ENCODE measurements around the gene METTL27.

Gene METTL27

DNA sequence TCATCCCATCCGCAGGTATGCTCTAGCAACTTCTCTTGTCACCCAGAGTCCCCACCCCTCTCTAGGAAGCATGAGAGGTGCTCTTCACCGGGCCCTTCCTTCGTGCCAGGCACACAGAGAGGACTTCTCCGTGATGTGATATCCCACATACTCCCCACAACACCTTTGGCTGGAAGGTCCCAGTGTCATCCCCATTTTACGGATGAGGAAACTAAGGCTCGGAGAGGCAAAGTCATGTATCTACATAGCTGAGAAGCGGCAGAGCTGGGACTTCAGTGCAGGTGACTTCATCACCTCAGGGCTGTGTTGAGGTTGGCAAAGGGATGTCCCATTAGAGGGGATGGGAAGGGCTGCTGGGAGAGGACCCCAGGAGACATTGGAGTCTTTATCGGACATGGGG lies 34.0 kb upstream of the METTL27 start:
- Histone ChIP-seq H3K27ac (replicated peaks) (no peak overlapping the region), H3K27me3 (ENCODE audit: insufficient read depth, poor library complexity, severe bottlenecking) (peaks cover 4% of the 10 kb centered on the region), H3K4me3 (replicated peaks; ENCODE audit: insufficient read depth, low read length) (no peak overlapping the region)
- TF ChIP-seq GABPA (IDR thresholded peaks at IDR 0.05; ENCODE audit: low read depth) (no peak), SPI1 (IDR thresholded peaks at IDR 0.05; ENCODE audit: borderline replicate concordance, low read depth) (no peak), POLR2AphosphoS5 (IDR thresholded peaks at IDR 0.05; ENCODE audit: low read depth) (no peak)
- TF ChIP-seq, protein P1, sequence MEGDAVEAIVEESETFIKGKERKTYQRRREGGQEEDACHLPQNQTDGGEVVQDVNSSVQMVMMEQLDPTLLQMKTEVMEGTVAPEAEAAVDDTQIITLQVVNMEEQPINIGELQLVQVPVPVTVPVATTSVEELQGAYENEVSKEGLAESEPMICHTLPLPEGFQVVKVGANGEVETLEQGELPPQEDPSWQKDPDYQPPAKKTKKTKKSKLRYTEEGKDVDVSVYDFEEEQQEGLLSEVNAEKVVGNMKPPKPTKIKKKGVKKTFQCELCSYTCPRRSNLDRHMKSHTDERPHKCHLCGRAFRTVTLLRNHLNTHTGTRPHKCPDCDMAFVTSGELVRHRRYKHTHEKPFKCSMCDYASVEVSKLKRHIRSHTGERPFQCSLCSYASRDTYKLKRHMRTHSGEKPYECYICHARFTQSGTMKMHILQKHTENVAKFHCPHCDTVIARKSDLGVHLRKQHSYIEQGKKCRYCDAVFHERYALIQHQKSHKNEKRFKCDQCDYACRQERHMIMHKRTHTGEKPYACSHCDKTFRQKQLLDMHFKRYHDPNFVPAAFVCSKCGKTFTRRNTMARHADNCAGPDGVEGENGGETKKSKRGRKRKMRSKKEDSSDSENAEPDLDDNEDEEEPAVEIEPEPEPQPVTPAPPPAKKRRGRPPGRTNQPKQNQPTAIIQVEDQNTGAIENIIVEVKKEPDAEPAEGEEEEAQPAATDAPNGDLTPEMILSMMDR (IDR thresholded peaks at IDR 0.05; ENCODE audit: insufficient read depth, low read length): no peak
- TF ChIP-seq, protein P2, sequence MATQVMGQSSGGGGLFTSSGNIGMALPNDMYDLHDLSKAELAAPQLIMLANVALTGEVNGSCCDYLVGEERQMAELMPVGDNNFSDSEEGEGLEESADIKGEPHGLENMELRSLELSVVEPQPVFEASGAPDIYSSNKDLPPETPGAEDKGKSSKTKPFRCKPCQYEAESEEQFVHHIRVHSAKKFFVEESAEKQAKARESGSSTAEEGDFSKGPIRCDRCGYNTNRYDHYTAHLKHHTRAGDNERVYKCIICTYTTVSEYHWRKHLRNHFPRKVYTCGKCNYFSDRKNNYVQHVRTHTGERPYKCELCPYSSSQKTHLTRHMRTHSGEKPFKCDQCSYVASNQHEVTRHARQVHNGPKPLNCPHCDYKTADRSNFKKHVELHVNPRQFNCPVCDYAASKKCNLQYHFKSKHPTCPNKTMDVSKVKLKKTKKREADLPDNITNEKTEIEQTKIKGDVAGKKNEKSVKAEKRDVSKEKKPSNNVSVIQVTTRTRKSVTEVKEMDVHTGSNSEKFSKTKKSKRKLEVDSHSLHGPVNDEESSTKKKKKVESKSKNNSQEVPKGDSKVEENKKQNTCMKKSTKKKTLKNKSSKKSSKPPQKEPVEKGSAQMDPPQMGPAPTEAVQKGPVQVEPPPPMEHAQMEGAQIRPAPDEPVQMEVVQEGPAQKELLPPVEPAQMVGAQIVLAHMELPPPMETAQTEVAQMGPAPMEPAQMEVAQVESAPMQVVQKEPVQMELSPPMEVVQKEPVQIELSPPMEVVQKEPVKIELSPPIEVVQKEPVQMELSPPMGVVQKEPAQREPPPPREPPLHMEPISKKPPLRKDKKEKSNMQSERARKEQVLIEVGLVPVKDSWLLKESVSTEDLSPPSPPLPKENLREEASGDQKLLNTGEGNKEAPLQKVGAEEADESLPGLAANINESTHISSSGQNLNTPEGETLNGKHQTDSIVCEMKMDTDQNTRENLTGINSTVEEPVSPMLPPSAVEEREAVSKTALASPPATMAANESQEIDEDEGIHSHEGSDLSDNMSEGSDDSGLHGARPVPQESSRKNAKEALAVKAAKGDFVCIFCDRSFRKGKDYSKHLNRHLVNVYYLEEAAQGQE (IDR thresholded peaks at IDR 0.05; ENCODE audit: insufficient replicate concordance, low read depth): no peak
- no peak for DNase-seq (ENCODE audit: low read depth in 1 of 2, low spot score in 1 of 2)

DNA sequence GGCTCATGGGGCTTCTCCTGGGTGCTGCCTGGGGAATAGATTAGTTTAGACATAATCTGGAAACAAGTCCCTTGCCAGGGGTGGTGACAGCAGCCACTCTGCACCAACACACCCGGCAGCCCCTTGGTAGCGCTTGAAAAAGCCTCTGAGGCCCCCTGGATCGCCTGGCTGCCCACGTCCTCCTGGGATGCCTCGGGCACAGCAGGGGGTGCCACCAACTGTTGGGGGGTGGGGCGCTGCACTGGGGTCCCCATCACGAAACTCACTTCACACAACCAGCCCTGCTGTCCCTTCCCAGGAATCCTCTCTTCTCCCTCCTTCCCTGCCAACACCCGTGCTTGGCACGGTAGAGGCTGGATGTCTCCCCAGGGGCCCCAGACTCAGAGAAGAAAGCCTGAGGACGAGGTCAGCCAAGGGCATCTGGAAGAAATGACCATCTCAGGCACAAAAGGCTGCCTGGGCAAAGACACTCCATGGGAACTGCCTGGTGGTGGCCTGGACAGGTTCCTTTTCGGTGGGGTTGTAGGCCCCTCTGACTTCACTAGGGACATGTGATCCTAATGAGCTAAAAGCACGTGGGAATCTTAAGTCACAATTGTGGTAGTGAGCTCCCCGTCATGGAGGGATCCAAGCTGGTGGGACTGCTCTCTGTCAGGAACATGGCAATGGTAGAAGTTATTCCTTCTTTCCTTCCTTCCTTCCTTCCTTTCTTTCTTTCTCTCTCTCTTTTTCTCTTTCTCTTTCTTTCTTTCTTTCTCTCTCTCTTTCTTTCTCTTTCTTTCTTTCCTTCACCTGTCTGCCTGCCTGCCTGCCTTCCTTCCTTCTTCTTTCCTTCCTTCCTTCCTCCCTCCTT lies 30.0 kb upstream of the METTL27 start:
- Histone ChIP-seq H3K27ac (replicated peaks) (no peak overlapping the region), H3K27me3 (ENCODE audit: insufficient read depth, poor library complexity, severe bottlenecking) (no peaks in the 10 kb centered on the region), H3K4me3 (replicated peaks; ENCODE audit: insufficient read depth, low read length) (no peak overlapping the region)
- DNase-seq (ENCODE audit: low read depth in 1 of 2, low spot score in 1 of 2): no peak
- TF ChIP-seq POLR2AphosphoS5 (IDR thresholded peaks at IDR 0.05; ENCODE audit: low read depth): no peak
- no peak for TF ChIP-seq GABPA (IDR thresholded peaks at IDR 0.05; ENCODE audit: low read depth)
- no peak for TF ChIP-seq SPI1 (IDR thresholded peaks at IDR 0.05; ENCODE audit: borderline replicate concordance, low read depth)
- TF ChIP-seq, protein P2 (IDR thresholded peaks at IDR 0.05; ENCODE audit: insufficient replicate concordance, low read depth): no peak
- TF ChIP-seq, protein P1 (IDR thresholded peaks at IDR 0.05; ENCODE audit: insufficient read depth, low read length): no peak

DNA sequence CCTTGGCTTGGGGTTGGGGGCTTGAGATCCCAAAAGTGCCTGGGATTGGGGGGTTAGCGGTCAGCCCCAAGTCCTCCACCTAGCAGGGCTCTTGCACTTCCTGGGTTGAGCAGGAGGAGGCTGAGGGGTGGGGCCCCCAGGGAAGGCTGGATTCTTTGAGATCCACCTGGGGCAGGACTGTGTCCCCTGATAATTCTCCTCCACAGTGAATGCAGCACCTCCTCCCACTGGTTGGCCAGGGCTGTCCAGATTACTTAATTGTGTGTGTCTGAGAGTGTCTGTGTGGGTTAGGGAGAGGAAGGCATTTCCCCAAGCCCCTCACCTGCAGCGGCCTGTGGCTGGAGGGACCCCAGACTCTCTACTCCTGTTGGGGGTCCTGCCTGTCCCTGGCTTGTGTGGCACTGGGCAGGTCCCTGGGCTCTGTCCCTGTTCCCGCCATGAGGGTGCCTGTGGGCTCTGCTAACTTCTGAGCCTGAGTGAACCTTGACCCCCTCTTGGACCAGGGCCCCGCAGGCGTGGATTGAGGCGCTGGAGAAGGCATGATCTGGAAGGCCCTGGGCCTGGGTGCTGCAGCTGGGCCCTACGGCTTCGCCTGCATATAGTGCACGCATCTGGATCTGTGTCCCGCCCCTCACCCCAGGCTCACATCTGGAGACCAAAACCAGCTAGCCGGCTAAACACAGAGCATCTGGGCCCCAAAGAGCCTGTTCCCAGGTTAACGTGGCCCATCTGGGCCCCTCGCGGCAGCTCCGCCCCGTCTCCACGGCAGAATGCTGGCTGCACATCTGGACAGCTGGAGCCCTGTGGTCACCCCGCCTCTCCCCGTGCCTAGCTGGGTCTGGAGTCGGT lies 29.1 kb upstream of the METTL27 start:
- Histone ChIP-seq H3K27me3 (ENCODE audit: insufficient read depth, poor library complexity, severe bottlenecking) (no peaks in the 10 kb centered on the region), H3K27ac (replicated peaks) (no peak overlapping the region)

More for the DNA sequence above, 29.1 kb upstream of the METTL27 start:
- TF ChIP-seq, protein P2 (IDR thresholded peaks at IDR 0.05; ENCODE audit: insufficient replicate concordance, low read depth): no peak
- TF ChIP-seq GABPA (IDR thresholded peaks at IDR 0.05; ENCODE audit: low read depth): no peak
- TF ChIP-seq, protein P1 (IDR thresholded peaks at IDR 0.05; ENCODE audit: insufficient read depth, low read length): no peak
- no peak for TF ChIP-seq SPI1 (IDR thresholded peaks at IDR 0.05; ENCODE audit: borderline replicate concordance, low read depth)
- no peak for TF ChIP-seq POLR2AphosphoS5 (IDR thresholded peaks at IDR 0.05; ENCODE audit: low read depth)
- no peak overlapping the region for H3K4me3 ChIP-seq (replicated peaks; ENCODE audit: insufficient read depth, low read length)
- DNase-seq (ENCODE audit: low read depth in 1 of 2, low spot score in 1 of 2): no peak
